CD4-positive, alpha-beta T cell treated with Interleukin-2 at 100 ng/mL for 4 hours (primary cell): ENCODE data around the gene PPWD1.
A peak's percentile ranks its signal among the peaks of the same experiment; 100 is the strongest.
"Not testable (repeated sequence)": the region's sequence is repeated elsewhere in the genome, so short reads cannot be mapped to it uniquely, and the experiment has no call there.

ENCODE experiments used
- DNase-seq: peaks from one replicate; pipeline ENCODE4 v3.0.0-alpha.2; 2020; ENCODE audit warnings: low spot score

PPWD1 gene

DNA sequence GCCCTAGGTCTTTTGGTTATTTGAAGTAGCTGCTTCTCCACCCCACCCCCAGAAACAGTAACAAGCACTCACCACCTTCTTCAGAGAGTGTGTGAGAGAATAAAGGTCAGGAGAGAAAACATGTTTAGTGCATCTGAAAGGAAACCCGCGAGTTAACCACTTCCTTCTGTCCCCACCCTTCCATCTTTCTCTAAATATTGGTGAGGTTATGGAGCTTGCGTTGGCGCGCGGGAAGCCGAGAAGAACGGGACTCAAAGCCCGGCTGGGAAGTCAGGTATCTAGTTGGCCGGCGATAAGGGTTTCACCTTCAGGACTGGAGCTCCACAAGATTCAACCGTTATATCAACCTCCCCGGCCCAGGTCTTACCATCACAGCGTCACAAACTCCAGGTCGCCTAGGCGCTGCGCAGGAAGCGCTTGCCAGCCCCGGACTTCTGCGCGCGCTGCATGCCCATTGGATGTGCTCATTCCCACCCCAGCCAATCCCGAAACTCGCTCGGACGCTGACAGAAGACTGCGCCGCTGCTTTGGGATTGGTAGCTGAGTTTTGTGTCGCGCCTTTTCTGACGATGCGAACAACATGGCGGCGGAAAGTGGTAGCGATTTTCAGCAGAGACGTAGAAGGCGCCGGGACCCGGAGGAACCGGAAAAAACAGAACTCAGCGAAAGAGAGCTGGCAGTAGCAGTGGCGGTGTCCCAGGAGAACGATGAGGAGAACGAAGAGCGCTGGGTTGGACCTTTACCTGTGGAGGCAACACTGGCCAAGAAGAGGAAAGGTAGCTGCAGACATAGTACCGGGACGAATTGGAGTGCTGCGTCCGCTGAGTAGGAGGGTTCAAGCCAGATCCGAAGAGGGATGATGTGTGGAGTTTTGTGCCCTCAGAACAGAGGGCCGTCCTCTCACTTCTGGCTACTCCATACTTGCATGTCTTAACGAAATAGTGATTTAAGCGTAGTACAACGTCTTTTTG lies at the start of gene PPWD1, which contains the start of gene CENPK:
Gene PPWD1 (plus strand): TSS at position 566 of the 971 bp plus-strand sequence. CDS start 15 bp downstream, at position 581.
Gene CENPK (minus strand): TSS at position 438 of the 971 bp plus-strand sequence. CDS start 8,261 bp downstream, outside the sequence.
- peak; percentile 96 for DNase-seq

DNA sequence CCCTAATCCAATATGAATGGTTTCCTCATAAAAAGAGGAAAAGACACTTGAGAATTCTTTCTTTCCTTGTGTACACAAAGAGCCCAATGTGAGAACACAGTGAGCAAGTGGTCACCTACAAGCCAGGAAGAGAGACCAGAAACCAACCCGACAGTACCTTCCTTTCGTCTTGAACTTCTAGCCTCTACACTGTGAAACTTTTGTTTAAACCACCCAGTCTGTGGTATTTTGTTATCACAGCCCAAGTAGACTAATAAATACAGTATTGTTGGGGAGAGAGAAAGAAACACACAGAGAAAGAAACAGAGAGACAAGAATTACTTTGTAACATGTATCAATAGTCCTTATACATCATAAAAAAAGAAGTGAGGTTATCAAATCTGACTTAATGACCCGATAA lies 37.4 kb upstream of the PPWD1 start:
- DNase-seq, result no peak

DNA sequence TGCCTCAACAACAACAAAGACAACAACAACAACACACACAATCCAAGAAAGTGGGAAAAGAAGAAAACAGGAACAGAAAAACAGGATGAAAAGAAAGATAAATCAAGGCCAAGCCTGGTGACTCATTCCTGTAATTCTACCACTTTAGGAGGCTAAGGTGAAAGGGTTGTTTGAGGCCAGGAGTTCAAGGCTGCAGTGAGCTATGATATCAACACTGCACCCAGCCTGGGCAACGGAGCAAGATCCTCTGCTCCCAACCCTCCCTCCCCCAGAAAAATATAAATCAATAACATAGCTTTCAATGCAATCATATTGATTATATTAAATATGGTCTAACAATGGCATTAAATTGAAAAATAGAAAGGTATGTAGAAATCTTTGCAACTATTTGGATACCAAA lies 32.2 kb upstream of the PPWD1 start:
- no peak for DNase-seq

DNA sequence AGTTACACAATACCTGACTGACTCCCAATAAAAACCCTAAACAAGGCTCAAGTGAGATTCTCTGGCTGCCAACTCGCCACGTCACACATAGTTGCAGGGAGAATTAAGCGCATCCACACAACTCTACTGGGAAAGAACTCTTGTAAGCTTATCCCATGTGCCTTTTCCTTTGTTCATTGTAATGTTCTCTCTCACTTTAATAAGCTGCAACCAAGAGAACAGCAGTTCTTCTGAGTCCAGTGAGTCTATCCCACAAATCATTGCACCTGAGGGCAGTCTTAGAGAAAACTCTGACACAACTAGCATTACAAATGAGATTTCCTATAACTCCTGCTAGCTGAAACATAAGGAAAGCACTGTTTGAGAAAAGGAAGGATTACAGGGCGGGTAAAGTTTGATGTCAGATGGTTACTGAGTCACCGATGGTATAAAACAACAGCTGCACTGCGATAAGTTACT lies 27.5 kb upstream of the PPWD1 start:
- no peak for DNase-seq

DNA sequence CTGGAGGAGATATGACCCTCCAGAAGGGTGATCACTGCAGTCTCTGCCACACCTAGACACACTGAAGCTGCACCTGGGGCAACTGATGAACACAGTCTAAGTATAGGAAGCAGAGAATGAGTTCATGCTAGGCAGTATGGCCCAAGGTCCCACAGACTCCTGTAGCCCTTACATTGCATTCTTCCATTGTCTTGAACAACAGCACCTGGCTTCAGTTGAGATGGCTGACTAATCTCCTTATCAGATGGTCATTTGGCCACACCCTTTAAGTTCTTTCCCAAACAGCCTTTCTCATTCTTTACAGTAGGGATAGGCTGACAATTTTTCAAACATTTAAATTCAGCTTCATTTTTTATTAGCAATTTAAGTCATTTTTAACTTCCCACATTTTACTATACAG lies 23.3 kb upstream of the PPWD1 start:
- DNase-seq, result no peak

DNA sequence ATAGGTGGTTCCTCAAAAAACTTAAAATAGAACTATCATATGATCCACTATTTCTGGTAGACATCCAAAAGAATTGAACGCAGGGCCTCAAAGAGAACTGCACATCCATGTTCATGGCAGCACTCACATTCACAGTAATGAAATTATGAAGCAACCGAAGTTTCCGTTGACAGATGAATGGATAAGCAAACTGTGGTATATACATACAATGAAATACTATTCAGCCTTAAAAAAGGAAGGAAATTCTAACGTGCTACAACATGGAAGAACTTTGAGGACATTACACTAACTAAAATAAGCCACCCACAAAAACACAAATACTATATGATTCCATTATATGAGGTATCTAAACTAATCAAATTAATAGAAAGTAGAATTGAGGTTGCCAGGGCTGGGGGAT lies 18.6 kb upstream of the PPWD1 start:
- no peak for DNase-seq

DNA sequence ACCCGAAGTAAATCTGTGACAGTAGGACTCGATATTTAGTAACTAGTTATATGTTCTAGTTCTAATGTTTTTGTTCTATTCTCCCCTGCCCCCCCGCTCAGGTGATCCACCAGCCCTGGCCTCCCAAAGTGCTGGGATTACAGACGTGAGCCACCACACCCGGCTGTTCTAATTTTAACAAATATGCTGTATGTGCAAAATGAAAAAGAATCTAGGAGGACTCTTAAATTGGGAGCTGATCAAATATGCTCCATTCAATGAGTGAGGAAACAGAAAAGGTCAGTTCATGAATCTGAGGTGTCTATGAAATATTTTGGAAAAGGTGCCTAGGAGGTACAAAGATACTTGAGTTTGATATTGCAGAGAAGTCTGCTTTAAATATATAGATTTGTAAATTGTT lies 17.0 kb upstream of the PPWD1 start:
- DNase-seq, result no peak

DNA sequence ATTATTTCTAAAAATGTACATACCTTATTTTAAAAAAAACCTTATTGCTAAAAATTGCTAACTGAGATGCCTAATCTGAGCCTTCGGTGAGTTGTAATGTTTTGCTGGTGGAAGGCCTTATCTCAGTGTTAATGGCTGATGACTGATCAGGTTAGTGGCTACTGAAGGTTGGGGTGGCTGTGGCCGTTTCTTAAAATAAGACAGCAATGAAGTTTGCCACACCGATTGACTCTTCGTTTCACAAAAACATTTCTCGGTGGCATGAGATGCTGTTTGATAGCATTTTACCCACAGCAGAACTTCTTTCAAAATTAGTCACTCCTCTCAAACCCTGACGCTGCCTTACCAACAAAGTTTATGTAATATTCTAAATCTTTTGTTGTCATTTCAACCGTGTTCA lies 14.8 kb upstream of the PPWD1 start:
- DNase-seq, result no peak

DNA sequence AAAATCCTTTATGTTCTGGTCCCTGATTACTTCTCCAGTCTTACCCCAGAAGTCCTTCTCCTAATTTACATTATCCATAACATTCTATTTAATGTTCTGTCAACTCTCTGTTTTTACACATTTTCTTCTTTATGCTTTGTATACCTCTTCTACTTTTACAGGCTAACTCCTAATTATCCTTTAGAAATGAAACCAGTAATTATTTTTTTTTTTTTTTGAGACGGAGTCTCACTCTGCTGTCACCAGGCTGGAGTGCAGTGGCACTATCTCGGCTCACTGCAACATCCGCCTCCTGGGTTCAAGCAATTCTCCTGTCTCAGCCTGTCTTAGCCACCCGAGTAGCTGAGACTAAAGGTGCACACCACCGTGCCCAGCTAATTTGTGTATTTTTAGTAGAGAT lies 9.2 kb upstream of the PPWD1 start:
- DNase-seq, result no peak

DNA sequence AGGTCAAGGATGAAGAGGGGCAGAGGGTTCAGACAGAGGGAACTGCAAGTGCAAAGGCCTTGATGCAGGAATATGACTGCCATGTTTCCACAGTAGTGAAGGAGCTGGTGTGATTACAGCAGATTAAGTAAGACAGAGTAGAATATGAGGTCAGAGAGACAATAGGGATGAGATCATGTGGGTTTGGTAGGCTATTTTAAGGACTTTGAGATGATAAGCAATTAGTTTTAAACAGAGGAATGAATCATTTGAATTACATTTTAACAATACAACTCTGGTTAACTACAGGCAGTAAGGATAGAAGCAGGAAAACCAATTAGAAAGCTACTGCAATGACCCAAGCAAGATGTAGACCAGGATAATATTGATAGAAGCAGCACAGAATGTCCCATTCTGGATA lies 7.8 kb upstream of the PPWD1 start:
- no peak for DNase-seq

DNA sequence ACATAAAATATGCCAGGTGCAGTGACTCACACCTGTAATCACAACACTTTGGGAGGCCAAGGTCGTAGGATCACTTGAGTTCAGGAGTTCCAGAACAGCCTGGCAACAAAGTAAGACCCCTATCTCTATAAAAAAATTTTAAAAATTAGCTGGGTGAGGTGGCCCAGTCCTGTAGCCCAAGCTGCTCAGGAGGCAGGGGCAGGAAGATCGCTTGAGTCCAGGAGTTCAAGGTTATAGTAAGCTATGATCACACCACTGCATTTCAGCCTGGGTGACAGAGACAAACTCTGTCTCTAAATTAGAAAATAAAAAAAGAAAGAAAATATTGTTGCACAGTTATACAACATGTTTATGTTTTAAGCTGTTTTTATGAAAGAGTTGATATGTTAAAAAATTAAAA lies 6.9 kb upstream of the PPWD1 start:
- no peak for DNase-seq

DNA sequence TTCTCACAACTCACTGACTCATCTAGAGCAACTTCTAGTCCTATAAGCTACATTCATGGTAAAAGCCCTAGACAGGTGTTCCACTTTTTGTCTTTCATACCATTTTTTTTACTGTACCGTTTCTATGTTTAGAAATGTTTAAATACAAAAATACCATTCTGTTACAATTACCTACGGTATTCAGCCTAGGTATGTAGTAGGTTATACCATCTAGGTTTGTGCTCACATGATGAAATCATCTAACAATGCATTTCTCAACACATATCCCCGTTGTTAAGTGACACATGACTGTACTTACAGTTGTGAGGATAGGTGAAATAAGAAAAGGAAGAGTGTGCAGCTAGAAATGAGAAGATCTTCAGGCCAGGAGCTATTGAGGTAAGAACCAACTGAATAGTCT lies 6.4 kb upstream of the PPWD1 start:
- DNase-seq, result no peak

DNA sequence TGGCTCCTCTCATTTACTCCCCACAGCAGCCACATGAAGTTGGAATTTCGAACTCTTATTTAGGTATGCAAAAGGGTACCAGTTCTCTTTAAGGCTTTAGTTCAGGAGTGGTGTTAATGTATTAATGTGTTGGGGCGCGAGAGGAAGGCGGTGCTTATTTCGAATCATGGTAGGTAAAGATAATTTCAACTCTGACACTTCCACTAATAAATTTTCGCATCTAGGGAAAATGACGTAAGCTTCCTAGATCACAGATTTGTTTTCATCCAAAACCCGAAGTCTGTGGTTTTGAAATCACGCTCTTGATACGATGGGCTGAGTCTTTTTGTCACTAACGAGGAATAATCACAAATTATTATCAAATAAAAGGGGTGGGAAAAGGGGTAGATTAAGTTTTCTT lies 681 bp downstream of the PPWD1 start:
- DNase-seq, result peak; percentile 19

DNA sequence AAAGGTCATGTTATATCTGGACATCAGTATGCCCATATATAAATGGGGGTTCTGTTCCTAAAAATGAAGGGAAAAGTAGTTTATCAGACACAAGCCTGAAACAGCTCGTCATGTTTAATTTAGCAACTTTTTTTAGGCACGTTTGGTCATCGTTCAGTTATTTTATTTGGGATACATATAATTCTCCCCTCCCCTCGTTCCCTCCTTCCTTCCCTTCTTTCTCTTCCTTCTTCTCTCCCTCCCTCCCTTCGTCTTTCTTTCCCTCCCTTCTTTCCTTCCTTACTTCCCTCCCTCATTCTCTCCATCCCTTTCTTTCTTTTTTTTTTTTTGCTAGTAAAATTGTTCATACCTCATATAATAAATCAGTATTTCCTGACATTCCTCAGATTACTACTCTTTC lies 3.4 kb downstream of the PPWD1 start:
- DNase-seq, result no peak

DNA sequence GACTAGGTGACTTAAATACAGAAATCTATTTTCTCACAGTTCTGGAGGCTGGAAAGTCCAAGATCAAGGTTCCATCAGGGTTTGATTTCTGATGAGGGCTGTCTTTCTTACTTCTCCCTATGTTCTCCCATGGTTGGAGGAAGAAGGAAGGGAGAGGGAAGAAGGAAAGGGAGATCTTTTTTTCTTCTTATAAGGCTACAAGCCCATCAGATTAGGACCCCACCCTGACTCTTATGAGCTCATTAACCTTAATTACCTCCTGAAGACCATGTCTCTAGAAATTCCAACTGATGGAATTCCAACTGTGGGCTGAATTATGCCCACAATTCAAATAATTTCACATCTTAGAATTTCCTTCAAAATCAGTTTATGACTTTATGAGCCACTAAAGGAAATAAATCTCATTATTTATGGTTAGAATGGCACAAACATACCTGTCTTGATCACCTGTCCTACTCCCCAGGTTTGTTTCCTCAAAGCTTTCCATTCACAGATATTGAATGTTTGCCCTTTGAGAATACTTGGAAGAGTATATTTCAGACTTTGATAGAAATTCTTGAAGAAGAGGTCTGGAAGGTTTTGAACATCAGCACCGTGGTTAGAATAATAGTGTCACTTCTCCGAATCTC lies 7.6 kb downstream of the PPWD1 start:
- DNase-seq, result no peak

DNA sequence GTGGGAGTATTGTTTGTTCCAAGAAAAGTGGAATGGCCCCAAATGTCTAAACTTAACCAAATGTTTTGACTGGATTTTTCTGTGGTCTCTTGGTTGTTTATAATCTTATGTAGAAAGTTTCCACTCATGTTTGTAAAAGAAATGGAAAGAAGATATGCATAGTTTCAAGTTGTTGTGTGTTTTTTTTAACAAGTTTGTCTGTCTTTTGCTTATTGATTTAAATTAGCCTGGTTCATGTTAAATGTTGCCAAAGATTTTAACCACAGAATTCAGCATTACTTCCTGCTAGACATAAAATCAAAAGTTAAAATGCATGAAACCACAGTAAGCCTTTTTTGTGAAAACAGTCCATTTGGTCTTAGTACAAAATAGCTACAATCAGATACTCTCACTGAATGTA lies 14.0 kb downstream of the PPWD1 start:
- no peak for DNase-seq

DNA sequence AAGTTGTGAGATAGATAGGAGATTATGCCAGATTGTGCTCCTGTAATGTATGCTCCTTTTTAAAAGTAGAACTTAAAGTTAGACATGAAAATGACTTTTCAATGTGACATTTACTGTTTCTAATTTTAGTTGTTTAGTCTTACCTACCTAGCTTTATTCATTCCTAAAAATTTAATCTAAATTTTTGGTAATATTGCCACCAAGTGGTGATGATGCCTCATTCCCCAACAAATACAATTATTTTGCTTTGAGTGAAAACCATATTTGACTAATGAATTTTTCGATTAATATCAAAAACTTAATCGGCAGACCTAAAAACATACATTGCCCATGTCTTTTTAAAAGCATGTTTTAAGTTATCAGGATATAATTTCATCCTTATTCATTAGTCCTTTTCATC lies 25.6 kb downstream of the PPWD1 start:
- no peak for DNase-seq

DNA sequence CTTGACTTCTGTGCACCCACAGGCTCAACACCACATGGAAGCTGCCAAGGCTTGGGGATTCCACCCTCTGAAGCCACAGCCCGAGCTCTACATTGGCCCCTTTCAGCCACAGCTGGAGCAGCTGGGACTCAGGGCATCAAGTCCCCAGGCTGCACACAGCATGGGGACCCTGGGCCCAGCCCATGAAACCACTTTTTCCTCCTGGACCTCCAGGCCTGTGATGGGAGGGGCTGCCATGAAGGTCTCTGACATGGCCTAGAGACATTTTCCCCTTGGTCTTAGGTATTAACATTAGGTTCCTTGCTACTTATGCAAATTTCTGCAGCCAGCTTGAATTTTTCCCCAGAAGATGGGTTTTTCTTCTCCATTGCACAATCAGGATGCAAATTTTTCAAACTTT lies 38.7 kb downstream of the PPWD1 start:
- DNase-seq, result not testable (repeated sequence)

DNA sequence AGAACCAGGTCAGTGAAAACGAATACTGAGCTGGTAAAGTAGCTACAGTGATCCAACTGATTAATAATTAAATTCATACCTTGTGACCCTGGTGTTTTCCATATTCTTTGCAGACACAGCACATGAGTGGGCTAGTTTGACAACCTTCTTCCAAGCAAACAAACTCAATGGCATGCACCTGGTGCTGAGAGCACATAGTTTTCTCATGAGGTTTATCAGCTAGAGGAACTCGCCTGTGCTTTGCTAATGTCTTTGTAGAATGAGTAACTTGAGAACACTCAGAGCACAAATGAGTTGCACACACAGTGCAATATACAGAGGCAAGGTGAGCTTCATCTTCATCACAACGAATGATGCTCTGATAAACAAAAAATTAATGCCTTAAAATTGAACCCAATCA lies 48.4 kb downstream of the PPWD1 start:
- DNase-seq, result no peak

DNA sequence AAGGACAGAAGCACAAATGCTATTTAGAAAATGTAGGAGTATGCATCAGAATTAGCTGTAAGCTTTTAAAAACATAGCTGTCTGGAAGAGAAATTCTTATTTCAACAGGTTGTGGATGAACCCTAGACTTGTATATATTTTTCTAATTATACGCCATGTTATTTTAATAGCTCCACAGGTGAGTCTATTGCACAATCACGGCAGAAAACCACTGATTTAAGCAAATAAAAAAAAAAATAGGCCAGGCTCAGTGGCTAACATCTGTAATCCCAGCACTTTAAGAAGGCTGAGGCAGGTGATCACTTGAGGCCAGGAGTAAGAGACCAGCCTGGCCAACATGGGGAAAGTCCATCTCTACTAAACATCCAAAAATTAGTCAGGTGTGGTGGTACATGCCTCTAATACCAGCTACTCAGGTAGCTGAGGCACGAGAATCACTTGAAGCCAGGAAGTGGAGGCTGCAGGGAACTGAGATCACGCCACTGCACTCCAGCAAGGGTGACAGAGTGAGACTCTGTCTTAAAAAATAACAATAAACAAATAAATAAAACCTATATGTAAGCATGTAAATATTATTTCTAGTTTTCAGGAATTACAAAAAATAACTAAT lies 49.3 kb downstream of the PPWD1 start:
- no peak for DNase-seq

DNA sequence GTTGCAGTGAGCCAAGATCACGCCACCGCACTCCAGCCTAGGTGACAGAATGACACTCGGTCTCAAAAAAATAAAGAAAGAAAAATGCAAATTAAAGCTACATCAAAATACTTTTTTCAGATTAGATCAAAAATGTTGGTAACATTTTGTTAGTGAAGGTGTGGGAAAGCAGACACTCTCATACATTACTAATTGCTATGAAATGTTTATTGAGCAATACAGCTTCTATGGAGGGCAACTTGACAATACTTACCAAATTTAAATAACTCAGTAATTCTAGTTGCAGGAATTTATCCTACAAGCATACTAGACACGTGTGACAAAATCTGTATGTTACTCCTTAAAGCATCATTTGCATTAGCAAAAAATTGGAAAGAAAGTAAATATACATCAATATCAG lies 56.9 kb downstream of the PPWD1 start:
- no peak for DNase-seq

DNA sequence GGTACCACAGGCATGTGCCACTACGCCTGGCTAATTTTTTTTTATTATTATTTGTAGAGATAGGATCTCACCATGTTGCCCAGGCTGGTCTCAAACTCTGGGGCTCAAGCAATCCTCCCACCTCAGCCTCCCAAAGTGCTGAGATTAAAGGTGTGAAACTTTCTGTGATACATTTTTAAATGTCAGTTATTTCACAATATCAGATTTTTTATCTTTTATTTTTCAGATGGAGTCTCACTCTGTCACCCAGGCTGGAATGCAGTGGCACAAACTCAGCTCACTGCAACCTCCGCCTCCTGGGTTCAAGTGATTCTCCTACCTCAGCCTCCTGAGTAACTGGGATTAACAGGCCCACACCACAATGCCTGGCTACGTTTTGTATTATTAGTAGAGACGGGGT lies 58.9 kb downstream of the PPWD1 start:
- not testable (repeated sequence) for DNase-seq

DNA sequence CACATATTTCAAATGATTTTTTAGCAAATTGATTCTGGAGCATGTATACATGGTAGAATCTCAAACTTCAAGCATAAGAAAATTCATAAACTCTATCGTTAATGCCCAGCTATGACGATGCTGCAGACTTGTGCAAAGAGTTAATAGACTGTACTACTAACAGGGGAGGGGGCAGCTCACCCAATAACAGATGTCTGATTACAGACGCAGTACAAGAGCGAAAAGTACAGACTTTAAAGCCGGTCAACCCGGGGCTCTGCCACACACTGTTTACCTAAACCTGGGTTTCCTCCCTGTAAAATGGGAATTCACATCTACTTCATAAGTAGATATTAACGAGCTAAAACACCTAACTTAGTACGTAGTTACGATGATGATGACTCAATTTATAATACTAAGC lies 60.4 kb downstream of the PPWD1 start:
- DNase-seq, result peak; percentile 0
